ENCODE data around the gene PPP2R2B. TPM values are rescaled to one million over a fixed set of nuclear protein-coding genes. Genes with fewer than 3 reads are reported as not detected.

Gene PPP2R2B
- total RNA-seq, 3 donors from 2014 or later (not counting 1 experiment from before 2014, with no cell fraction given): 44.9 to 68.3 (median 63.7) TPM

- no peak overlapping the region for H3K4me3 Mint-ChIP-seq
- H3K27me3 ChIP-seq (ENCODE audit: control insufficient read depth, insufficient read depth, low read length): no peaks in the 10 kb centered on the region
- intact Hi-C loops (cut with micrococcal nuclease): no loop called here
- H3K36me3 Mint-ChIP-seq: peaks cover 5% of the 10 kb centered on the region
- H3K36me3 ChIP-seq (ENCODE audit: control insufficient read depth, insufficient read depth, low read length): peaks cover 7% of the 10 kb centered on the region
- no peaks in the 10 kb centered on the region for H3K4me1 ChIP-seq (ENCODE audit: control insufficient read depth, insufficient read depth, low read length)
- no peak overlapping the region for H3K27ac ChIP-seq (ENCODE audit: low read length)
- H3K4me3 ChIP-seq (ENCODE audit: low read length): no peak overlapping the region
- DNase-seq (no peak), ATAC-seq (no peak)
- no peaks in the 10 kb centered on the region for H3K9me3 Mint-ChIP-seq
- no peaks in the 10 kb centered on the region for H3K27me3 Mint-ChIP-seq (ENCODE audit: low read depth in 2 of 2)
- WGBS (ENCODE audit: insufficient coverage): 93% methylated on average over 5 of the region's 5 CpGs
- H3K27ac Mint-ChIP-seq: no peak overlapping the region
- H3K9me3 ChIP-seq (ENCODE audit: control insufficient read depth, insufficient read depth, low read length): no peaks in the 10 kb centered on the region
- peaks cover 0 to 8% of the 10 kb centered on the region in 2 donors for H3K4me1 Mint-ChIP-seq
- no peak for TF ChIP-seq CTCF (IDR thresholded peaks at IDR 0.05)
These were observed 195.5 kb downstream of the PPP2R2B start for GRCh38 chr5:146682899-146683532.

- no peaks in the 10 kb centered on the region for H3K9me3 ChIP-seq (ENCODE audit: control insufficient read depth, insufficient read depth, low read length)
- H3K4me3 Mint-ChIP-seq: no peak overlapping the region
These were observed 196.9 kb downstream of the PPP2R2B start for GRCh38 chr5:146681585-146682105.

GRCh38 chr5:146680846-146681584, 197.5 kb downstream of the PPP2R2B start:
- Mint-ChIP-seq H3K36me3 (no peaks in the 10 kb centered on the region), H3K27ac (no peak overlapping the region), H3K4me3 (no peak overlapping the region), H3K27me3 (ENCODE audit: low read depth in 2 of 2) (no peaks in the 10 kb centered on the region), H3K9me3 (no peaks in the 10 kb centered on the region), H3K4me1 (peaks cover 7 to 10% of the 10 kb centered on the region in 2 donors)
- Histone ChIP-seq H3K27ac (ENCODE audit: low read length) (no peak overlapping the region), H3K9me3 (ENCODE audit: control insufficient read depth, insufficient read depth, low read length) (no peaks in the 10 kb centered on the region), H3K36me3 (ENCODE audit: control insufficient read depth, insufficient read depth, low read length) (no peaks in the 10 kb centered on the region), H3K27me3 (ENCODE audit: control insufficient read depth, insufficient read depth, low read length) (no peaks in the 10 kb centered on the region), H3K4me3 (ENCODE audit: low read length) (no peak overlapping the region), H3K4me1 (ENCODE audit: control insufficient read depth, insufficient read depth, low read length) (no peaks in the 10 kb centered on the region)
- intact Hi-C loops (cut with micrococcal nuclease): no loop called here
- DNase-seq (no peak), ATAC-seq (no peak)
- WGBS (ENCODE audit: insufficient coverage): 99% methylated on average over 7 of the region's 9 CpGs
- TF ChIP-seq CTCF (IDR thresholded peaks at IDR 0.05): no peak

More at GRCh38 chr5:146681585-146682105, 196.9 kb downstream of the PPP2R2B start:
- H3K4me1 Mint-ChIP-seq: peaks cover under 1 to 6% of the 10 kb centered on the region in 2 donors
- DNase-seq (no peak), ATAC-seq (no peak)
- no peaks in the 10 kb centered on the region for H3K36me3 ChIP-seq (ENCODE audit: control insufficient read depth, insufficient read depth, low read length)
- no peaks in the 10 kb centered on the region for H3K27me3 ChIP-seq (ENCODE audit: control insufficient read depth, insufficient read depth, low read length)
- no peaks in the 10 kb centered on the region for H3K36me3 Mint-ChIP-seq
- H3K27ac ChIP-seq (ENCODE audit: low read length): no peak overlapping the region
- WGBS (ENCODE audit: insufficient coverage): 83% methylated on average over 2 of the region's 2 CpGs
- H3K9me3 Mint-ChIP-seq: no peaks in the 10 kb centered on the region
- H3K4me3 ChIP-seq (ENCODE audit: low read length): no peak overlapping the region
- no peak overlapping the region for H3K27ac Mint-ChIP-seq
- intact Hi-C loops (cut with micrococcal nuclease): no loop called here
- H3K27me3 Mint-ChIP-seq (ENCODE audit: low read depth in 2 of 2): no peaks in the 10 kb centered on the region
- TF ChIP-seq CTCF (IDR thresholded peaks at IDR 0.05): no peak
- H3K4me1 ChIP-seq (ENCODE audit: control insufficient read depth, insufficient read depth, low read length): no peaks in the 10 kb centered on the region

Data from natural killer cell (primary cell).